Motor neuron (in vitro differentiated cells): ENCODE measurements around the gene GYPC. TPM values are rescaled to one million over a fixed set of nuclear protein-coding genes. Genes with fewer than 3 reads are reported as not detected.
A peak's percentile ranks its signal among the peaks of the same experiment; 100 is the strongest.

Experiments used
- ATAC-seq, 8 experiments: fragments of 200-7000 bp; cut with Tn5 transposase; replicated peaks in 6 of 8; 2 replicates each; pipeline ENCODE4 v1.8.0; 2021; ENCODE audit warnings: mild to moderate bottlenecking in 8 of 8, moderate library complexity in 8 of 8
- H3K27ac ChIP-seq, 2 donors: fragments of 250-450 bp; sonication (Bioruptor Pico); 2 replicates each; pipeline ENCODE4 v1.9.0; 2021; ENCODE audit warnings: antibody characterized with exemption in 2 of 2, mild to moderate bottlenecking in 2 of 2, moderate library complexity in 1 of 2
- H3K4me1 ChIP-seq, 2 donors: fragments of 250-450 bp; sonication (Bioruptor Pico); replicated peaks in 1 of 2; 2 replicates each; pipeline ENCODE4 v1.6.1; 2021; ENCODE audit warnings: antibody characterized with exemption in 2 of 2, mild to moderate bottlenecking in 2 of 2, moderate library complexity in 1 of 2
- H3K4me3 ChIP-seq, 5 donors: fragments of 250-450 bp; sonication (Bioruptor Pico); 2 replicates each; pipeline ENCODE4 v1.9.0; 2021; ENCODE audit warnings: antibody characterized with exemption in 5 of 5, mild to moderate bottlenecking in 5 of 5, moderate library complexity in 4 of 5
- WGBS, 10 experiments: fragments of 450-650 bp; shearing (Covaris generic); methylation state at CpG; one replicate each; pipeline ENCODE4 v1.0.0; 2022; 5-methylcytosine and 5-hydroxymethylcytosine counted together
- in situ Hi-C, 9 experiments: fragments of 400-800 bp; cut with MboI; loops; one replicate each; pipeline ENCODE4 v1.15.0; 2021; ENCODE audit warnings: low sequenced_read_pairs in 9 of 9, low pct_unique_long_range_greater_than_20kb in 2 of 9; ENCODE audit not compliant: unreplicated experiment in 9 of 9
- total RNA-seq, 8 experiments: library from RNA; unstranded; fragments of 300-600 nt; gene quantifications; 2 replicates each; pipeline versions ENCODE4 v1.2.3 to v1.2.4, GENCODE V29; 2022

Gene GYPC
- 100 to 1,000 TPM in 2 of 8 experiments, 10 to 100 TPM in 6; 23.4 to 264 (median 65.0) TPM for total RNA-seq

GRCh38 chr2:126655500-126656430, at the start of gene GYPC:
Gene GYPC, plus strand, starts transcription at chr2:126656158. Its CDS starts 106 bp downstream, at chr2:126656264.
- peak; percentile 1 to 41 (median 8) for ATAC-seq
- in situ Hi-C loops, result loop anchor here in 1 of 9 experiments (25.0 kb wide), 1 partner anchor 118 kb away; no protein-coding TSS in a partner anchor
- Histone ChIP-seq H3K27ac (peak within 1 kb of the TSS; percentile 90 to 95), H3K4me3 (peak within 1 kb of the TSS; percentile 12 to 51 (median 35)), H3K4me1 (peaks cover 45 to 48% of the 10 kb centered on the region in 2 donors)
- WGBS, 10 experiments, result 0 to 62% (median 39%) methylated on average over 1 to 21 of the region's 51 CpGs; no CpG with 5 or more reads in 1 of the 10 experiments

- WGBS, 10 experiments, result 0 to 92% (median 50%) methylated on average over 1 of the region's 1 CpG; no CpG with 5 or more reads in 3 of the 10 experiments
- Histone ChIP-seq H3K4me1 (peaks cover 9 to 10% of the 10 kb centered on the region in 2 donors), H3K27ac (no peak overlapping the region), H3K4me3 (no peak overlapping the region)
- in situ Hi-C loops, result no loop called here
- ATAC-seq, result peak in 3 of 8 experiments; percentile 89 to 99 (median 92)
Observed at GRCh38 chr2:126614524-126615227, 41.3 kb upstream of the GYPC start.

- 34 to 75% (median 49%) methylated on average over 2 to 6 of the region's 6 CpGs; no CpG with 5 or more reads in 5 of the 10 experiments for WGBS, 10 experiments
- Histone ChIP-seq H3K27ac (peak overlapping the region in 1 of 2 donors; percentile 54), H3K4me1 (peaks cover 9 to 10% of the 10 kb centered on the region in 2 donors), H3K4me3 (no peak overlapping the region)
- peak in 3 of 8 experiments; percentile 76 to 79 (median 79) for ATAC-seq
- in situ Hi-C loops, result no loop called here
Observed at GRCh38 chr2:126616606-126617069, 39.3 kb upstream of the GYPC start.

- ATAC-seq, result no peak
- no peak overlapping the region for H3K27ac ChIP-seq
- peaks cover 9 to 10% of the 10 kb centered on the region in 2 donors for H3K4me1 ChIP-seq
- 67 to 100% (median 100%) methylated on average over 1 to 2 of the region's 2 CpGs; no CpG with 5 or more reads in 3 of the 10 experiments for WGBS, 10 experiments
- in situ Hi-C loops, result no loop called here
- no peak overlapping the region for H3K4me3 ChIP-seq
Observed at GRCh38 chr2:126620302-126620701, 35.7 kb upstream of the GYPC start.

- no peak overlapping the region for H3K4me3 ChIP-seq
- in situ Hi-C loops, result no loop called here
- H3K4me1 ChIP-seq, result no peaks in the 10 kb centered on the region
- 9 to 100% (median 80%) methylated on average over 1 to 3 of the region's 3 CpGs; no CpG with 5 or more reads in 1 of the 10 experiments for WGBS, 10 experiments
- ATAC-seq, result no peak
- no peak overlapping the region for H3K27ac ChIP-seq
Observed at GRCh38 chr2:126623000-126623399, 33.0 kb upstream of the GYPC start.

- no peak overlapping the region for H3K4me3 ChIP-seq
- in situ Hi-C loops, result loop anchor here in 1 of 9 experiments (25.0 kb wide), 1 partner anchor 135 kb away; no protein-coding TSS in a partner anchor
- ATAC-seq, result peak in 2 of 8 experiments; percentile 42 to 46
- H3K4me1 ChIP-seq, result no peaks in the 10 kb centered on the region
- H3K27ac ChIP-seq, result no peak overlapping the region
- WGBS, 10 experiments, result 57 to 100% (median 100%) methylated on average over 1 to 2 of the region's 2 CpGs
Observed at GRCh38 chr2:126627643-126628042, 28.3 kb upstream of the GYPC start.

DNA sequence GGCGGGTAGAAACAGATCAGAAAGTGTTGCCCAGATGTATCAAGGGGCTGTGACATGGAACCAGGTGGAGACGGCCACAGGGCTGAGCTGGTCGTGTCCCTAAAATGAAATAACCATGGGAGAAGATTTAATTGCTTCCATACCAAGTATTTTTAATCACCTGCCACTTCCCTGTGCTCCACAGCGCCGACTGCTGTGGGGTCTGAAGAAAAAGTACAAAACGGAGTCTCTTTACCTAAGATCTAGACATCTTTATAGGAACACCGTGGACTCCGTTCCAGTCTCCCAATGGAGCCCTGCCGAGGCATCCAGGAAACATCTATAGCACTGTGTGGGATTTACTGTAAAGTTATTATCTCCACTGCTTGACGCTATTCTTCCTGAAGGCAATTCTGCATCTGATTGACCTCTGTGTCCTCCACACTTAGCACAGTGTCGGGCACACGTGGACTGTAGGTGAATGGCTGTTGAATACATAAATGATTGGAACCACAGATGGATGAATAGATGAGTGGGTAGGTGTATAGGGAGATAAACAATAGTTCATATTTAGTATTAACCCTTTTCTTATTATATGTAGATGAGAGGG, 21.6 kb upstream of the GYPC start:
- in situ Hi-C loops, result loop anchor here in 1 of 9 experiments (25.0 kb wide), 1 partner anchor 128 kb away; no protein-coding TSS in a partner anchor
- Histone ChIP-seq H3K27ac (no peak overlapping the region), H3K4me3 (no peak overlapping the region), H3K4me1 (no peaks in the 10 kb centered on the region)
- 44 to 78% (median 69%) methylated on average over 3 to 10 of the region's 12 CpGs; no CpG with 5 or more reads in 2 of the 10 experiments for WGBS, 10 experiments
- peak in 3 of 8 experiments; percentile 26 to 53 (median 38) for ATAC-seq

DNA sequence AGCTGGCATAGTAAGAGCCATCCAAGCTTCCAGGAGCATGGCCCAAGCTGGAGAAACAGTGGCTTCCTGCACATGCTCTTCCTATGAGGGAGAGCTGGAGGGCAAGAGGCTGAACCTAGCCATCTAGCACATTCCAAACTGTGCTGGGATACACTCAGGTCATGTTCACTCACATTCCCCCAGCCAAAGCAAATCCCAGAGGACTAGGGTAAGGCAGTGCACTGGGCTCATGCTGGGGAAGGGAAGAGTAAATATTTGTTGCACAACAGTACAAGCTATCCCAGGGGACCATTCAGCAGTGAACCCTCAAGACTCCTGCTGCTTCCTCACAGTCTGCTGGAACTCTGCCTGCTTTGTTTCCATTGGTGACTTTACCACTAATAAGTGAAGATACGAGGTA, 20.7 kb upstream of the GYPC start:
- no peak overlapping the region for H3K27ac ChIP-seq
- in situ Hi-C loops, result loop anchor here in 1 of 9 experiments (25.0 kb wide), 1 partner anchor 127 kb away; no protein-coding TSS in a partner anchor
- no peak overlapping the region for H3K4me3 ChIP-seq
- peak in 1 of 8 experiments; percentile 28 for ATAC-seq
- 80% methylated on average over 1 of the region's 1 CpG; no CpG with 5 or more reads in 8 of the 10 experiments for WGBS, 10 experiments
- no peaks in the 10 kb centered on the region for H3K4me1 ChIP-seq

GRCh38 chr2:126635736-126636135, 20.2 kb upstream of the GYPC start:
- Histone ChIP-seq H3K4me1 (no peaks in the 10 kb centered on the region), H3K27ac (no peak overlapping the region), H3K4me3 (no peak overlapping the region)
- no peak for ATAC-seq
- WGBS, 10 experiments, result 80 to 100% methylated on average over 1 of the region's 1 CpG; no CpG with 5 or more reads in 8 of the 10 experiments
- in situ Hi-C loops, result loop anchor here in 1 of 9 experiments (25.0 kb wide), 1 partner anchor 127 kb away; no protein-coding TSS in a partner anchor

- ATAC-seq, result no peak
- H3K27ac ChIP-seq, result no peak overlapping the region
- 91 to 100% (median 97%) methylated on average over 1 to 2 of the region's 2 CpGs; no CpG with 5 or more reads in 4 of the 10 experiments for WGBS, 10 experiments
- no peak overlapping the region for H3K4me3 ChIP-seq
- in situ Hi-C loops, result loop anchor here in 1 of 9 experiments (25.0 kb wide), 1 partner anchor 125 kb away; no protein-coding TSS in a partner anchor
- no peaks in the 10 kb centered on the region for H3K4me1 ChIP-seq
Observed at GRCh38 chr2:126637386-126637785, 18.6 kb upstream of the GYPC start.

- Histone ChIP-seq H3K4me3 (no peak overlapping the region), H3K27ac (no peak overlapping the region), H3K4me1 (no peaks in the 10 kb centered on the region)
- in situ Hi-C loops, result loop anchor here in 1 of 9 experiments (25.0 kb wide), 1 partner anchor 124 kb away; no protein-coding TSS in a partner anchor
- ATAC-seq, result no peak
- 49 to 92% (median 81%) methylated on average over 1 to 6 of the region's 6 CpGs; no CpG with 5 or more reads in 1 of the 10 experiments for WGBS, 10 experiments
Observed at GRCh38 chr2:126638746-126639145, 17.2 kb upstream of the GYPC start.

DNA sequence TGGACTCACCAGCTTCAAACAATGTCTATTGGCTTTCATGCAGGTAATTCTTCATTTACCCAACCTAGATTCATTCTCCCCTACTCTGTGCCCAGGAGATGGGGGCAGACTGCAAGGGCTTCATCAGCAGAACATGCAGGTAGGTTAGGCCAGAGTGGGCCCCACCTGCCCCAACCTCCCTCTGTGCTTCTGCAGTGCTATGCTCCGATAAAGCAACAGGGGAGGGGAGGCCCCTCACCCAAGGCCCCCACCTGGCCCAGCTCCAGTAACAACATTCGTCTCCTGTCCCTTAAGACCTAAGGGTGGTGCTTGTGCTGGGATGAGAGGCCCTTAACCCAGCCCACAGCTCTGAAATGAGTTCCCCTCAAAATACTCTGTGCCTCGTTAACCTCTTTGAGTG, 16.7 kb upstream of the GYPC start:
- H3K4me3 ChIP-seq, result no peak overlapping the region
- no peaks in the 10 kb centered on the region for H3K4me1 ChIP-seq
- peak in 1 of 8 experiments; percentile 32 for ATAC-seq
- in situ Hi-C loops, result loop anchor here in 1 of 9 experiments (25.0 kb wide), 1 partner anchor 123 kb away; no protein-coding TSS in a partner anchor
- no peak overlapping the region for H3K27ac ChIP-seq
- WGBS, 10 experiments, result 20 to 100% (median 86%) methylated on average over 1 to 3 of the region's 3 CpGs; no CpG with 5 or more reads in 4 of the 10 experiments
